SK-N-MC (cell line): ENCODE data around the gene OSTN.

Source experiments
- EZH2 ChIP-seq: fragments of 200-600 bp; sonication (generic); IDR thresholded peaks from one replicate; pipeline ENCODE4 v1.6.1; 2017; ENCODE audit warnings: antibody characterized with exemption
- POLR2AphosphoS5 ChIP-seq: IDR thresholded peaks from 2 replicates; pipeline ENCODE4 v1.6.1; 2012; ENCODE audit warnings: mild to moderate bottlenecking, low read depth, low read length, borderline replicate concordance

DNA sequence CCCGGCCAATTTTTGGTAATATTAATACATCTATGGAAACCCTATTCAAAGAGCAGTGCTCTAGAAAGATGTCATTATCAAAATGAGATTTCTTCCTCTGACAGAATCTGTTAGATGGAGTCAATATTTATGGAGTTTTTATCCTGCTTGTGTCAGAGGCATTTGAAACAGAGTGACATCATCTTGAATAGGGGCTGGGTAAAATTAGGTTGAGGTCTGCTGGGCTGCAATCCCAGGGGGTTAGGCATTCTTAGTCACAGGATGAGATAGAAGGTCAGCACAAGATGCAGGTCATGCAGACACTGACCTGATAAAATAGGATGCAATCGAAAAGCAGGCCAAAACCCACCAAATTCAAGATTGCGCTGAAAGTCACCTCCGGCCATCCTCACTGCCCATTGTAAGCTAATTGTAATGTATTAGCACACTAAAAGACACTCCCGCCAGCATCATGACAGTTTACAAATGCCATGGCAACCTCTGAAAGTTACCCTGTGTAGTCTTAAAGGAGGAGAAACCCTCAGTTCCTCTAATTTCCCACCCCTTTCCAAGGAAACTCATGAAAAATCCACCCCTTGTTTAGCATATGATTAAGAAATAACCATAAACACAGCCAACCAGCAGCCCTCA is 102.9 kb downstream of the OSTN start:
- TF ChIP-seq POLR2AphosphoS5 (no peak), EZH2 (no peak)
